WERI-Rb-1 (cell line): ENCODE data around the gene LONP1.

Source experiments
- DNase-seq: peaks from one replicate; pipeline ENCODE4 v3.0.0-alpha.2; 2020
- H3K27ac ChIP-seq: fragments of 250-450 bp; sonication (Bioruptor Pico); 2 replicates; pipeline ENCODE4 v1.5.1; 2020; ENCODE audit warnings: mild to moderate bottlenecking, moderate library complexity
- H3K27me3 ChIP-seq: fragments of 250-450 bp; sonication (Bioruptor Pico); 2 replicates; pipeline ENCODE4 v1.5.1; 2021; ENCODE audit warnings: mild to moderate bottlenecking, low read depth, moderate library complexity; ENCODE audit not compliant: insufficient read depth, severe bottlenecking
- H3K36me3 ChIP-seq: fragments of 250-450 bp; sonication (Bioruptor Pico); 2 replicates; pipeline ENCODE4 v1.5.1; 2020; ENCODE audit warnings: mild to moderate bottlenecking, moderate library complexity
- H3K4me3 ChIP-seq: 2 replicates; pipeline ENCODE4 v1.5.1; 2011; ENCODE audit warnings: low read depth, mild to moderate bottlenecking, control low read depth, low read length
- H3K9me3 ChIP-seq: fragments of 250-450 bp; sonication (Bioruptor Pico); 2 replicates; pipeline ENCODE4 v1.5.1; 2021; ENCODE audit warnings: mild to moderate bottlenecking, moderate library complexity; ENCODE audit not compliant: severe bottlenecking
- TF ChIP-seq, protein P1 (sequence below): IDR thresholded peaks from 2 replicates; pipeline ENCODE4 v1.5.1; 2011; ENCODE audit warnings: low read depth, mild to moderate bottlenecking, control low read depth, inconsistent platforms, low read length

The LONP1 gene, protein sequence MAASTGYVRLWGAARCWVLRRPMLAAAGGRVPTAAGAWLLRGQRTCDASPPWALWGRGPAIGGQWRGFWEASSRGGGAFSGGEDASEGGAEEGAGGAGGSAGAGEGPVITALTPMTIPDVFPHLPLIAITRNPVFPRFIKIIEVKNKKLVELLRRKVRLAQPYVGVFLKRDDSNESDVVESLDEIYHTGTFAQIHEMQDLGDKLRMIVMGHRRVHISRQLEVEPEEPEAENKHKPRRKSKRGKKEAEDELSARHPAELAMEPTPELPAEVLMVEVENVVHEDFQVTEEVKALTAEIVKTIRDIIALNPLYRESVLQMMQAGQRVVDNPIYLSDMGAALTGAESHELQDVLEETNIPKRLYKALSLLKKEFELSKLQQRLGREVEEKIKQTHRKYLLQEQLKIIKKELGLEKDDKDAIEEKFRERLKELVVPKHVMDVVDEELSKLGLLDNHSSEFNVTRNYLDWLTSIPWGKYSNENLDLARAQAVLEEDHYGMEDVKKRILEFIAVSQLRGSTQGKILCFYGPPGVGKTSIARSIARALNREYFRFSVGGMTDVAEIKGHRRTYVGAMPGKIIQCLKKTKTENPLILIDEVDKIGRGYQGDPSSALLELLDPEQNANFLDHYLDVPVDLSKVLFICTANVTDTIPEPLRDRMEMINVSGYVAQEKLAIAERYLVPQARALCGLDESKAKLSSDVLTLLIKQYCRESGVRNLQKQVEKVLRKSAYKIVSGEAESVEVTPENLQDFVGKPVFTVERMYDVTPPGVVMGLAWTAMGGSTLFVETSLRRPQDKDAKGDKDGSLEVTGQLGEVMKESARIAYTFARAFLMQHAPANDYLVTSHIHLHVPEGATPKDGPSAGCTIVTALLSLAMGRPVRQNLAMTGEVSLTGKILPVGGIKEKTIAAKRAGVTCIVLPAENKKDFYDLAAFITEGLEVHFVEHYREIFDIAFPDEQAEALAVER

DNA sequence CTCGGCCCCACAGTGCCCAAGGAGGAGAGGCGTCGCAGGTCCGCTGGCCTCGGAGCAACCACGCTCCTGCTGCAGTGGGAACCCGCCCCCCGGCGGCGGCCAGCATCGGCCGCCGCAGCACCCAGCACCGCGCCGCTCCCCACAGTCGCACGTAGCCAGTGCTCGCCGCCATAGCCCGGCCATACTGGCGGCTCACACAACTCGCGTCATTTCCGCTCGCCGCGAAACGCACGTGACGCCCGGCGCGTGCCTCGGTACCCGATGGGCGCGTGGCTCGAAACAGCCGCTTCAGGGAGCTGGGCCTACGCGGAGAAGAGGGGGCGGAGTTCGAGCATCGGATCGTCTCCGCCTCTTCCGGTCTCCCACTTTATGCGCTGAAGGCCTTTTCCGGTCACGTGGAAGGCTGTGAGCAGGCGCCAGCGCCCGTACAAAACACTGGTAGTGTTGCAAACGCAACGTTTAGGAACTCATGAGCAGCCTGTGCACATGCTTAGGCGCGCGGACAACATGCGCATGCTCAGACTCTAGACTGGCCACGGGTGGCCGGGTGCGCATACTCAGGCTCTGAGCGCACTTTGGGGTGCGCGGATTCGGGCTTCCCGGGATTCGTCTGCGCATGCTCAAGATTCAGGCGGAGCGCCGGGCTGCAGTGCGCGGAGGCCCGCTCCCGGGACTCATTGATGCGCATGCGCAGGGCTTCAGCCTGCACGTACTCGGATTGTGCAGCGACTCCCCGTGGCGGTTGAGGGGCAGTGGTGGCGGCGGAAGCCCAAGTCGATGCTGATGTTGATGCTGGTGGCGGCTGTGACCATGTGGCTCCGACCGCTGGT is at the start of gene LONP1, which contains the start of gene CATSPERD:
Gene LONP1, minus strand, starts transcription at position 186 of the 830 bp plus-strand sequence. Its CDS starts 14 bp downstream, at position 172.
Gene CATSPERD, plus strand, starts transcription at position 677 of the 830 bp plus-strand sequence. Its CDS starts 101 bp downstream, at position 778.
- DNase-seq, result peak; percentile 98
- TF ChIP-seq, protein P1, sequence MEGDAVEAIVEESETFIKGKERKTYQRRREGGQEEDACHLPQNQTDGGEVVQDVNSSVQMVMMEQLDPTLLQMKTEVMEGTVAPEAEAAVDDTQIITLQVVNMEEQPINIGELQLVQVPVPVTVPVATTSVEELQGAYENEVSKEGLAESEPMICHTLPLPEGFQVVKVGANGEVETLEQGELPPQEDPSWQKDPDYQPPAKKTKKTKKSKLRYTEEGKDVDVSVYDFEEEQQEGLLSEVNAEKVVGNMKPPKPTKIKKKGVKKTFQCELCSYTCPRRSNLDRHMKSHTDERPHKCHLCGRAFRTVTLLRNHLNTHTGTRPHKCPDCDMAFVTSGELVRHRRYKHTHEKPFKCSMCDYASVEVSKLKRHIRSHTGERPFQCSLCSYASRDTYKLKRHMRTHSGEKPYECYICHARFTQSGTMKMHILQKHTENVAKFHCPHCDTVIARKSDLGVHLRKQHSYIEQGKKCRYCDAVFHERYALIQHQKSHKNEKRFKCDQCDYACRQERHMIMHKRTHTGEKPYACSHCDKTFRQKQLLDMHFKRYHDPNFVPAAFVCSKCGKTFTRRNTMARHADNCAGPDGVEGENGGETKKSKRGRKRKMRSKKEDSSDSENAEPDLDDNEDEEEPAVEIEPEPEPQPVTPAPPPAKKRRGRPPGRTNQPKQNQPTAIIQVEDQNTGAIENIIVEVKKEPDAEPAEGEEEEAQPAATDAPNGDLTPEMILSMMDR, result peak; percentile 97
- Histone ChIP-seq H3K4me3 (peak within 1 kb of the TSS; percentile 99), H3K27ac (peak within 1 kb of the TSS; percentile 97), H3K36me3 (peaks cover 23% of the 10 kb centered on the region), H3K9me3 (no peaks in the 10 kb centered on the region), H3K27me3 (no peaks in the 10 kb centered on the region)

- DNase-seq, result no peak
- Histone ChIP-seq H3K27ac (no peak overlapping the region), H3K4me3 (no peak overlapping the region), H3K9me3 (no peaks in the 10 kb centered on the region), H3K36me3 (no peaks in the 10 kb centered on the region), H3K27me3 (no peaks in the 10 kb centered on the region)
- TF ChIP-seq, protein P1, result no peak
Measured at GRCh38 chr19:5767949-5768348, 48.0 kb upstream of the LONP1 start.

GRCh38 chr19:5765220-5765619 is 45.3 kb upstream of the LONP1 start:
- Histone ChIP-seq H3K9me3 (no peaks in the 10 kb centered on the region), H3K27me3 (no peaks in the 10 kb centered on the region), H3K4me3 (no peak overlapping the region), H3K36me3 (no peaks in the 10 kb centered on the region), H3K27ac (no peak overlapping the region)
- TF ChIP-seq, protein P1, result no peak
- DNase-seq, result no peak

GRCh38 chr19:5762608-5763217 is 42.8 kb upstream of the LONP1 start:
- Histone ChIP-seq H3K27me3 (no peaks in the 10 kb centered on the region), H3K9me3 (no peaks in the 10 kb centered on the region), H3K36me3 (no peaks in the 10 kb centered on the region), H3K4me3 (no peak overlapping the region), H3K27ac (no peak overlapping the region)
- DNase-seq, result no peak
- TF ChIP-seq, protein P1, result no peak

DNA sequence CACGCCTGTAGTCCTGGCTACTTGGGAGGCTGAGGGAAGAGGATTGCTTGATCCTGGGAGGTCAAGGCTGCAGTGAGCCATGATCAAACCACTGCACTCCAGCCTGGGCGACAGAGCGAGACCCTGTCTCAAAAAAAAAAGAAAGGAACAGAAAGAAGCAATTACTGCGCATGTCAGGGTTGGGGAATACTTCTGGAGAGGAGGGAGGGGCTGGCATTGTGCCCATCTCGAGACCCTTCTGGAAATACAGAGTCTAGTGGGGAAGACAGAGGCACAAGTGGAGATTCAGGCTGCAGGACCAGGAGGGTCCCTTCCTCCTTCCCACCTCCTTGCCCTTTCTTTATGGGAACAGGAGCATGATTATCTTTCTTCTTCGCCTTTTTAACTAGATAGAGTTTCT is 33.8 kb upstream of the LONP1 start:
- TF ChIP-seq, protein P1, result no peak
- Histone ChIP-seq H3K27me3 (no peaks in the 10 kb centered on the region), H3K36me3 (no peaks in the 10 kb centered on the region), H3K9me3 (no peaks in the 10 kb centered on the region), H3K27ac (no peak overlapping the region), H3K4me3 (no peak overlapping the region)
- DNase-seq, result no peak
